ENCODE data around the gene TMEM203. TPM values are rescaled to one million over a fixed set of nuclear protein-coding genes. Genes with fewer than 3 reads are reported as not detected.

The TMEM203 gene
- polyA plus RNA-seq, 1 donor (not counting 4 experiments of a cell fraction or from before 2014, with no cell fraction given): 29.2 TPM

DNA sequence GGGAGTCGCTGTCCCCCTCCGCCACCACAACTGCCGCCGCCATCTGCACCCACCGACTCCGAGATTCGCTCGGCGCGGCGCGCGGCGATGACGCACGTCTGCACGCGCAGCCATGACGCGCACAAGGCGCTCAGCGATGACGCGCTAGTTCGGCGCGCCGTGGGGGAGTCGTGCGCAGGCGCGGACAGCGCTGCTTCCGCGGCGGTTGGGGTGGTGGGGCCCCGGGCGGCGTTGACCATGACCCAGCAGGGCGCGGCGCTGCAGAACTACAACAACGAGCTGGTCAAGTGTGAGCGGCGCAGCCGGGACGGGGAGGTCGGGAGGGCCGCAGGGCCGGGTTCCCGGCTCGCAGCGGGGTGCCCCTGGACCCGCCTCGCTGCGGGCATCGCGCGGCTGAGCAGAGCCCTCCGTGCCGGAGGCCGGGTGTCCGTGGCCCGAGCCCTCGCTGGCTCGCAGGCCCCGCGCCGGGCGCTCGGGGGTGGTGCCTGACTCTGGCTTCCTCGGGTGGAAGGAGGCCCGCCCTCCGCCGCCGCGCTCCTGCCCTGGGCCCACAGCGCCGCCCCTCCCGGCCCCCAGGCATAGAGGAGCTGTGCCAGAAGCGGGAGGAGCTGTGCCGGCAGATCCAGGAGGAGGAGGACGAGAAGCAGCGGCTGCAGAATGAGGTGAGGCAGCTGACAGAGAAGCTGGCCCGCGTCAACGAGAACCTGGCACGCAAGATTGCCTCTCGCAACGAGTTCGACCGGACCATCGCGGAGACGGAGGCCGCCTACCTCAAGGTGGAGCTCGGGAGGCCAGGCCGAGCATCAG is 16.8 kb downstream of the TMEM203 start, which contains the start of the genes ANAPC2 and SSNA1:
Gene ANAPC2, minus strand, starts transcription at position 71 of the 807 bp plus-strand sequence. Its CDS starts 28 bp downstream, at position 43.
Gene SSNA1, plus strand, starts transcription at position 187 of the 807 bp plus-strand sequence. Its CDS starts 51 bp downstream, at position 238.
- peaks cover 13 to 20% of the 10 kb centered on the region in 2 experiments for H3K36me3 ChIP-seq (ENCODE audit: control insufficient read depth in 2 of 2, extremely low read depth in 1 of 2, insufficient read depth in 2 of 2, low read length in 2 of 2)
- no peaks in the 10 kb centered on the region for H3K9me3 ChIP-seq (ENCODE audit: control insufficient read depth, low read depth, low read length)
- no peaks in the 10 kb centered on the region for H3K9me1 ChIP-seq (ENCODE audit: control insufficient read depth, extremely low read depth, insufficient read depth, low read length)
- H3K9ac ChIP-seq (ENCODE audit: control insufficient read depth, extremely low read depth, insufficient read depth, low read length): peak within 1 kb of the TSS; percentile 92
- H3K27ac ChIP-seq (ENCODE audit: control insufficient read depth, insufficient read depth, low read length): peak within 1 kb of the TSS; percentile 89
- dilution Hi-C loops (cut with MboI; ENCODE audit: extremely low pct_ligation_motif_present, low sequenced_read_pairs): no loop called here
- peak within 1 kb of the TSS; percentile 88 to 96 (median 90) for H3K4me3 ChIP-seq (ENCODE audit: control insufficient read depth in 2 of 3, extremely low read depth in 1 of 3, insufficient read depth in 2 of 3, low read depth in 1 of 3, low read length in 3 of 3)
- peaks cover 23% of the 10 kb centered on the region for H3K4me1 ChIP-seq (ENCODE audit: control insufficient read depth, extremely low read depth, insufficient read depth, low read length)
- DNase-seq (ENCODE audit: low read depth, low spot score) (peak; percentile 57), FAIRE-seq (peak; percentile 34)
- H3K27me3 ChIP-seq (ENCODE audit: control insufficient read depth, extremely low read depth, insufficient read depth, low read length): peaks cover 3% of the 10 kb centered on the region
- peak within 1 kb of the TSS; percentile 91 for H2AFZ ChIP-seq (ENCODE audit: control insufficient read depth, low read length)
- no peak for TF ChIP-seq EZH2 (IDR thresholded peaks at IDR 0.05; ENCODE audit: low read length)
- TF ChIP-seq, protein P1, sequence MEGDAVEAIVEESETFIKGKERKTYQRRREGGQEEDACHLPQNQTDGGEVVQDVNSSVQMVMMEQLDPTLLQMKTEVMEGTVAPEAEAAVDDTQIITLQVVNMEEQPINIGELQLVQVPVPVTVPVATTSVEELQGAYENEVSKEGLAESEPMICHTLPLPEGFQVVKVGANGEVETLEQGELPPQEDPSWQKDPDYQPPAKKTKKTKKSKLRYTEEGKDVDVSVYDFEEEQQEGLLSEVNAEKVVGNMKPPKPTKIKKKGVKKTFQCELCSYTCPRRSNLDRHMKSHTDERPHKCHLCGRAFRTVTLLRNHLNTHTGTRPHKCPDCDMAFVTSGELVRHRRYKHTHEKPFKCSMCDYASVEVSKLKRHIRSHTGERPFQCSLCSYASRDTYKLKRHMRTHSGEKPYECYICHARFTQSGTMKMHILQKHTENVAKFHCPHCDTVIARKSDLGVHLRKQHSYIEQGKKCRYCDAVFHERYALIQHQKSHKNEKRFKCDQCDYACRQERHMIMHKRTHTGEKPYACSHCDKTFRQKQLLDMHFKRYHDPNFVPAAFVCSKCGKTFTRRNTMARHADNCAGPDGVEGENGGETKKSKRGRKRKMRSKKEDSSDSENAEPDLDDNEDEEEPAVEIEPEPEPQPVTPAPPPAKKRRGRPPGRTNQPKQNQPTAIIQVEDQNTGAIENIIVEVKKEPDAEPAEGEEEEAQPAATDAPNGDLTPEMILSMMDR (optimal IDR thresholded peaks at IDR 0.05 in 1 of 3, IDR thresholded peaks at IDR 0.05 in 1 of 3, conservative IDR thresholded peaks at IDR 0.05 in 1 of 3; ENCODE audit: extremely low read depth in 1 of 3, insufficient read depth in 2 of 3, low read length in 3 of 3): peak in 2 of 3 experiments; percentile 41 to 68
- H3K4me2 ChIP-seq (ENCODE audit: control insufficient read depth, extremely low read depth, insufficient read depth, low read depth, low read length): peak within 1 kb of the TSS; percentile 97
- H4K20me1 ChIP-seq (ENCODE audit: control insufficient read depth, extremely low read depth, insufficient read depth, low read length): no peaks in the 10 kb centered on the region
- peaks cover 47% of the 10 kb centered on the region for H3K79me2 ChIP-seq (ENCODE audit: control insufficient read depth, insufficient read depth, low read length)

DNA sequence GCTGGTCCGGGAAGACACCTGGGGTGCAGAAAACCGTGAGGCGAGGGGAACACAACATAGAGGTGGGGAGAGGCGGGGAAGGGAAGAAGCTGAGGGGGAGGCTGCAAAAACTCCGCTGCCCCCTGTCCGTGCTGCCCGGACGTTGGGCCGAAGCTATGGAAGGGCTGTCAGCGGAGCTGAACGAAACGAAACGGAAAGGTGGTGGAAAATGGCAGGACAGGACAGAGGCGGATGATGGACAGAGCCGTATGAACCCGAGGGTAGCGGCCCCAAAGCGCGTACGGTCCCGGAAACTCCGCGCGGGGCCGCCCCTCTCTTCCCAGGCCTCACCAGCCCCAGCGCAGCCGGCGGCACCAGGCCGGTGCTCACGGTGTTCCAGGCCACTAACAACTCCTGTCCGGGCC is 17.4 kb downstream of the TMEM203 start:
- peaks cover 47% of the 10 kb centered on the region for H3K79me2 ChIP-seq (ENCODE audit: control insufficient read depth, insufficient read depth, low read length)
- dilution Hi-C loops (cut with MboI; ENCODE audit: extremely low pct_ligation_motif_present, low sequenced_read_pairs): no loop called here

More for the DNA sequence above, 17.4 kb downstream of the TMEM203 start:
- H3K4me3 ChIP-seq (ENCODE audit: control insufficient read depth in 2 of 3, extremely low read depth in 1 of 3, insufficient read depth in 2 of 3, low read depth in 1 of 3, low read length in 3 of 3): peak overlapping the region; percentile 88 to 96 (median 90)
- H3K36me3 ChIP-seq (ENCODE audit: control insufficient read depth in 2 of 2, extremely low read depth in 1 of 2, insufficient read depth in 2 of 2, low read length in 2 of 2): peaks cover 18 to 24% of the 10 kb centered on the region in 2 experiments
- H3K9me3 ChIP-seq (ENCODE audit: control insufficient read depth, low read depth, low read length): no peaks in the 10 kb centered on the region
- no peaks in the 10 kb centered on the region for H3K9me1 ChIP-seq (ENCODE audit: control insufficient read depth, extremely low read depth, insufficient read depth, low read length)
- peak overlapping the region; percentile 89 for H3K27ac ChIP-seq (ENCODE audit: control insufficient read depth, insufficient read depth, low read length)
- H3K4me1 ChIP-seq (ENCODE audit: control insufficient read depth, extremely low read depth, insufficient read depth, low read length): peaks cover 23% of the 10 kb centered on the region
- FAIRE-seq (no peak), DNase-seq (ENCODE audit: low read depth, low spot score) (no peak)
- peak overlapping the region; percentile 92 for H3K9ac ChIP-seq (ENCODE audit: control insufficient read depth, extremely low read depth, insufficient read depth, low read length)
- H3K4me2 ChIP-seq (ENCODE audit: control insufficient read depth, extremely low read depth, insufficient read depth, low read depth, low read length): peak overlapping the region; percentile 97
- H2AFZ ChIP-seq (ENCODE audit: control insufficient read depth, low read length): peak overlapping the region; percentile 91
- no peaks in the 10 kb centered on the region for H4K20me1 ChIP-seq (ENCODE audit: control insufficient read depth, extremely low read depth, insufficient read depth, low read length)
- no peak for TF ChIP-seq EZH2 (IDR thresholded peaks at IDR 0.05; ENCODE audit: low read length)
- TF ChIP-seq, protein P1 (optimal IDR thresholded peaks at IDR 0.05 in 1 of 3, IDR thresholded peaks at IDR 0.05 in 1 of 3, conservative IDR thresholded peaks at IDR 0.05 in 1 of 3; ENCODE audit: extremely low read depth in 1 of 3, insufficient read depth in 2 of 3, low read length in 3 of 3): no peak
- no peaks in the 10 kb centered on the region for H3K27me3 ChIP-seq (ENCODE audit: control insufficient read depth, extremely low read depth, insufficient read depth, low read length)

Data from keratinocyte (primary cell).